WTC11 (cell line): ENCODE measurements around the gene DCTPP1. TPM values are rescaled to one million over a fixed set of nuclear protein-coding genes. Genes with fewer than 3 reads are reported as not detected.

Source experiments
- ATAC-seq: fragments of 200-7000 bp; cut with Tn5 transposase; 2 replicates; pipeline ENCODE4 v1.10.0; 2021; ENCODE audit warnings: mild to moderate bottlenecking, moderate library complexity
- CTCF ChIA-PET: fragments of 300-600 bp; sonication (Branson Sonifier 250); formaldehyde crosslinking; loops from one replicate; lab custom pipeline; 2021; ENCODE audit warnings: antibody characterized with exemption; lab: Charles Lee
- POLR2A ChIA-PET: fragments of 350-600 bp; sonication (Branson Sonifier 250); formaldehyde crosslinking; loops from one replicate; lab custom pipeline; 2021; ENCODE audit warnings: antibody characterized with exemption; lab: Charles Lee
- DNase-seq: peaks from one replicate; pipeline ENCODE4 v3.0.0; 2021; ENCODE audit warnings: low spot score
- H3K27ac Mint-ChIP-seq: 2 replicates; pipeline ENCODE4 v1.8.0; 2021; ENCODE audit warnings: mixed read lengths
- H3K27me3 Mint-ChIP-seq: 2 replicates; pipeline ENCODE4 v1.8.0; 2021; ENCODE audit warnings: low read depth, mild to moderate bottlenecking, moderate library complexity, mixed read lengths
- H3K36me3 Mint-ChIP-seq: 2 replicates; pipeline ENCODE4 v1.8.0; 2021; ENCODE audit warnings: mixed read lengths
- H3K4me1 Mint-ChIP-seq: 2 replicates; pipeline ENCODE4 v1.8.0; 2022; ENCODE audit warnings: mixed read lengths
- H3K4me3 Mint-ChIP-seq: 2 replicates; pipeline ENCODE4 v1.8.0; 2021; ENCODE audit warnings: mild to moderate bottlenecking, moderate library complexity, mixed read lengths
- H3K9me3 Mint-ChIP-seq: 2 replicates; pipeline ENCODE4 v1.8.0; 2021; ENCODE audit warnings: mixed read lengths
- CREM ChIP-seq: sonication (generic); formaldehyde crosslinking; IDR thresholded peaks from 2 replicates; pipeline ENCODE4 v1.8.1; 2022; ENCODE audit warnings: mild to moderate bottlenecking, missing genetic modification reagents, moderate library complexity
- E2F5 ChIP-seq: sonication (generic); formaldehyde crosslinking; IDR thresholded peaks from 2 replicates; pipeline ENCODE4 v1.8.1; 2022; ENCODE audit warnings: mild to moderate bottlenecking, moderate library complexity, missing genetic modification reagents
- ELF4 ChIP-seq: sonication (generic); formaldehyde crosslinking; IDR thresholded peaks from 2 replicates; pipeline ENCODE4 v1.8.1; 2022; ENCODE audit warnings: low read depth, mild to moderate bottlenecking, moderate library complexity, missing genetic modification reagents
- FOXJ3 ChIP-seq: sonication (generic); formaldehyde crosslinking; IDR thresholded peaks from 2 replicates; pipeline ENCODE4 v1.9.0; 2021; ENCODE audit warnings: missing genetic modification reagents, mild to moderate bottlenecking, borderline replicate concordance
- GTF2I ChIP-seq: fragments of 250-450 bp; sonication (Bioruptor Pico); conservative IDR thresholded peaks from 2 replicates; pipeline ENCODE4 v1.4.0; 2021; ENCODE audit warnings: mild to moderate bottlenecking
- HMGA2 ChIP-seq: fragments of 250-450 bp; sonication (Bioruptor Pico); IDR thresholded peaks from 2 replicates; pipeline ENCODE4 v1.4.0; 2021; ENCODE audit warnings: mild to moderate bottlenecking, moderate library complexity
- IRF2 ChIP-seq: sonication (generic); formaldehyde crosslinking; IDR thresholded peaks from 2 replicates; pipeline ENCODE4 v1.8.0; 2022; ENCODE audit warnings: low read depth, missing genetic modification reagents, borderline replicate concordance
- KAT7 ChIP-seq: sonication (generic); formaldehyde crosslinking; IDR thresholded peaks from 2 replicates; pipeline ENCODE4 v1.8.1; 2023; ENCODE audit warnings: missing genetic modification reagents, mild to moderate bottlenecking, borderline replicate concordance
- MAX ChIP-seq: sonication (generic); formaldehyde crosslinking; IDR thresholded peaks from 2 replicates; pipeline ENCODE4 v1.8.0; 2022; ENCODE audit warnings: mild to moderate bottlenecking, missing genetic modification reagents
- MLX ChIP-seq: sonication (generic); formaldehyde crosslinking; IDR thresholded peaks from 2 replicates; pipeline ENCODE4 v1.8.1; 2023; ENCODE audit warnings: mild to moderate bottlenecking, missing genetic modification reagents, moderate library complexity
- MXD4 ChIP-seq: fragments of 250-450 bp; sonication (Bioruptor Pico); IDR thresholded peaks from 2 replicates; pipeline ENCODE4 v1.8.0; 2021; ENCODE audit warnings: mild to moderate bottlenecking, moderate library complexity, borderline replicate concordance
- MYBL2 ChIP-seq: sonication (generic); formaldehyde crosslinking; IDR thresholded peaks from 2 replicates; pipeline ENCODE4 v1.8.1; 2023; ENCODE audit warnings: mild to moderate bottlenecking, moderate library complexity, missing genetic modification reagents
- NFYB ChIP-seq: sonication (generic); formaldehyde crosslinking; conservative IDR thresholded peaks from 2 replicates; pipeline ENCODE4 v1.8.0; 2022; ENCODE audit warnings: low read depth, missing genetic modification reagents
- NR2C2 ChIP-seq: sonication (generic); formaldehyde crosslinking; IDR thresholded peaks from 2 replicates; pipeline ENCODE4 v1.8.0; 2022; ENCODE audit warnings: mild to moderate bottlenecking, missing genetic modification reagents
- NR3C1 ChIP-seq: sonication (generic); formaldehyde crosslinking; conservative IDR thresholded peaks from 2 replicates; pipeline ENCODE4 v1.8.1; 2023; ENCODE audit warnings: low read depth, mild to moderate bottlenecking, missing genetic modification reagents
- RORB ChIP-seq: fragments of 250-450 bp; sonication (Bioruptor Pico); IDR thresholded peaks from 2 replicates; pipeline ENCODE4 v1.9.0; 2021; ENCODE audit warnings: mild to moderate bottlenecking
- SMAD3 ChIP-seq: sonication (generic); formaldehyde crosslinking; IDR thresholded peaks from 2 replicates; pipeline ENCODE4 v1.8.0; 2022; ENCODE audit warnings: missing genetic modification reagents, mild to moderate bottlenecking, borderline replicate concordance
- TEAD1 ChIP-seq: sonication (generic); formaldehyde crosslinking; IDR thresholded peaks from 2 replicates; pipeline ENCODE4 v1.8.0; 2022; ENCODE audit warnings: mild to moderate bottlenecking, missing genetic modification reagents
- USF1 ChIP-seq: sonication (generic); formaldehyde crosslinking; IDR thresholded peaks from 2 replicates; pipeline ENCODE4 v1.8.0; 2022; ENCODE audit warnings: mild to moderate bottlenecking, missing genetic modification reagents
- ZNF121 ChIP-seq: sonication (generic); formaldehyde crosslinking; IDR thresholded peaks from 2 replicates; pipeline ENCODE4 v1.8.0; 2023; ENCODE audit warnings: missing genetic modification reagents
- ZNF219 ChIP-seq: sonication (generic); formaldehyde crosslinking; IDR thresholded peaks from 2 replicates; pipeline ENCODE4 v1.8.0; 2023; ENCODE audit warnings: missing genetic modification reagents, mild to moderate bottlenecking, borderline replicate concordance
- ZNF263 ChIP-seq: sonication (generic); formaldehyde crosslinking; IDR thresholded peaks from 2 replicates; pipeline ENCODE4 v1.8.1; 2022; ENCODE audit warnings: low read depth, mild to moderate bottlenecking, moderate library complexity, missing genetic modification reagents
- ZSCAN18 ChIP-seq: fragments of 250-450 bp; sonication (Bioruptor Pico); IDR thresholded peaks from 2 replicates; pipeline ENCODE4 v2.1.2; 2022; ENCODE audit warnings: mild to moderate bottlenecking, moderate library complexity
- total RNA-seq: library from RNA; stranded (reverse); gene quantifications from 3 replicates; pipeline ENCODE4 v1.2.3, GENCODE V29; 2021
- TF ChIP-seq, protein P1 (sequence below): sonication (generic); formaldehyde crosslinking; IDR thresholded peaks from 2 replicates; pipeline ENCODE4 v1.8.1; 2023; ENCODE audit warnings: mild to moderate bottlenecking, missing genetic modification reagents

The DCTPP1 gene
- total RNA-seq, 1 experiment from 2014 or later, result 70.5 TPM

DNA sequence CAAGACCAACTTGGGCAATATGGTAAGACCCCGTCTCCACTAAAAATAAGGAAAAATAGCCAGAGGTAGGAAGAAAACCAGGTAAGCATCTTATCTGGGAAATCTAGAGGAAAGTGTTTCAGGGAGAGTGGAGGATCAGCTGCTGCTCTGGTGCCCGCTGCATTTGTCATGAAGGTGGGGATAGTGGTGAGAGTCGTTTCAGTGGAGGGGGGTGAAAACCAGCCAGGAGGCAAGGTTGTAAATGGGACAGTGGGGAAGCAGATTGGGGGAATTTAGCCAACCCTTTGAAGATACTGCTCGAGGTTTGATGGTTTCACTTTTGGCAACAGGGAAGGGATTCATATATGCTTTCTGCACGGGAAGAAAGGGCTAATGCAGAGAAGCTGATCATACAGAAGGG lies 8.8 kb downstream of the DCTPP1 start:
- Mint-ChIP-seq H3K4me3 (no peak overlapping the region), H3K9me3 (no peaks in the 10 kb centered on the region), H3K4me1 (peaks cover 12% of the 10 kb centered on the region), H3K27ac (no peak overlapping the region), H3K36me3 (peaks cover 45% of the 10 kb centered on the region), H3K27me3 (no peaks in the 10 kb centered on the region)
- no peak for DNase-seq
- TF ChIP-seq CREM (CRISPR knock-in tag), result no peak
- no peak for TF ChIP-seq RORB (CRISPR knock-in tag)
- TF ChIP-seq KAT7 (CRISPR knock-in tag), result no peak
- no peak for TF ChIP-seq ZNF219 (CRISPR knock-in tag)
- no peak for TF ChIP-seq IRF2
- no peak for ATAC-seq
- POLR2A ChIA-PET, result no interaction called here
- CTCF ChIA-PET, result interaction anchor here (0.6 to 5.7 kb wide), 3 partner anchors 9 to 71 kb away, joined by 3 to 73 read pairs (median 5); partner anchors contain the start of gene DCTPP1

- H3K27ac Mint-ChIP-seq, result peak overlapping the region; percentile 15; the same call in 1 of the 2 replicates
- ATAC-seq, result no peak
- ChIA-PET POLR2A (interaction anchor here (0.6 to 1.5 kb wide), 16 partner anchors 9 to 274 kb away, joined by 3 to 15 read pairs (median 5); partner anchors contain the start of genes DCTPP1, ZNF48, ZNF688 and ZNF689), CTCF (interaction anchor here (0.6 to 5.7 kb wide), 24 partner anchors 10 to 327 kb away, joined by 3 to 73 read pairs (median 6); partner anchors contain the start of genes DCTPP1, FBRS, GDPD3 and PRR14)
- no peak for TF ChIP-seq FOXJ3 (CRISPR knock-in tag)
- no peak for TF ChIP-seq NR3C1 (CRISPR knock-in tag)
- no peak for TF ChIP-seq MXD4 (CRISPR knock-in tag)
- no peak for TF ChIP-seq MLX (CRISPR knock-in tag)
- TF ChIP-seq NR2C2 (CRISPR knock-in tag), result no peak
- TF ChIP-seq RORB (CRISPR knock-in tag), result no peak
- no peak for TF ChIP-seq HMGA2 (CRISPR knock-in tag)
- no peak for TF ChIP-seq GTF2I (CRISPR knock-in tag)
- TF ChIP-seq NFYB (CRISPR knock-in tag), result no peak
- TF ChIP-seq MAX (CRISPR knock-in tag), result no peak
- no peak for TF ChIP-seq USF1
- H3K27me3 Mint-ChIP-seq, result no peaks in the 10 kb centered on the region
- peaks cover 34% of the 10 kb centered on the region for H3K36me3 Mint-ChIP-seq
- no peak for DNase-seq
- H3K9me3 Mint-ChIP-seq, result no peaks in the 10 kb centered on the region
- H3K4me3 Mint-ChIP-seq, result peak overlapping the region; percentile 54
- peaks cover 9% of the 10 kb centered on the region for H3K4me1 Mint-ChIP-seq
Observed at GRCh38 chr16:30418350-30419181, 11.3 kb downstream of the DCTPP1 start.

GRCh38 chr16:30417529-30418349 lies 12.1 kb downstream of the DCTPP1 start:
- no peak overlapping the region for H3K27ac Mint-ChIP-seq
- ATAC-seq, result peak; percentile 88
- ChIA-PET POLR2A (interaction anchor here (0.6 to 1.5 kb wide), 18 partner anchors 8 to 352 kb away, joined by 3 to 15 read pairs (median 4); partner anchors contain the start of genes ALDOA, DCTPP1, ZNF48 and ZNF688), CTCF (interaction anchor here (0.5 to 5.7 kb wide), 27 partner anchors 9 to 326 kb away, joined by 3 to 73 read pairs (median 5); partner anchors contain the start of genes DCTPP1, FBRS, GDPD3 and PRR14)
- peaks cover 9% of the 10 kb centered on the region for H3K4me1 Mint-ChIP-seq
- DNase-seq, result peak; percentile 88
- H3K27me3 Mint-ChIP-seq, result no peaks in the 10 kb centered on the region
- H3K4me3 Mint-ChIP-seq, result peak overlapping the region; percentile 54
- H3K9me3 Mint-ChIP-seq, result no peaks in the 10 kb centered on the region
- peaks cover 34% of the 10 kb centered on the region for H3K36me3 Mint-ChIP-seq
- TF ChIP-seq ZNF121 (CRISPR knock-in tag) (peak; percentile 6; the same call in 1 of the 2 replicates), E2F5 (peak; percentile 97), ELF4 (CRISPR knock-in tag) (peak; percentile 88), SMAD3 (no peak; the same call in 1 of the 2 replicates), NR2C2 (CRISPR knock-in tag) (peak; percentile 49), ZSCAN18 (CRISPR knock-in tag) (no peak), MYBL2 (peak; percentile 98), ZNF263 (0 out of 2 replicates have a peak, but pooled peaks have one; percentile 56), TEAD1 (CRISPR knock-in tag) (peak; percentile 97), NR3C1 (CRISPR knock-in tag) (peak; percentile 90)
- TF ChIP-seq, protein P1, sequence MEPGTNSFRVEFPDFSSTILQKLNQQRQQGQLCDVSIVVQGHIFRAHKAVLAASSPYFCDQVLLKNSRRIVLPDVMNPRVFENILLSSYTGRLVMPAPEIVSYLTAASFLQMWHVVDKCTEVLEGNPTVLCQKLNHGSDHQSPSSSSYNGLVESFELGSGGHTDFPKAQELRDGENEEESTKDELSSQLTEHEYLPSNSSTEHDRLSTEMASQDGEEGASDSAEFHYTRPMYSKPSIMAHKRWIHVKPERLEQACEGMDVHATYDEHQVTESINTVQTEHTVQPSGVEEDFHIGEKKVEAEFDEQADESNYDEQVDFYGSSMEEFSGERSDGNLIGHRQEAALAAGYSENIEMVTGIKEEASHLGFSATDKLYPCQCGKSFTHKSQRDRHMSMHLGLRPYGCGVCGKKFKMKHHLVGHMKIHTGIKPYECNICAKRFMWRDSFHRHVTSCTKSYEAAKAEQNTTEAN (CRISPR knock-in tag), result peak; percentile 99
